HCT116 (cell line): Measurements from ENCODE around the gene GSTT2B. TPM values are rescaled to one million over a fixed set of nuclear protein-coding genes. Genes with fewer than 3 reads are reported as not detected.

Experiments
- ATAC-seq: fragments of 200-7000 bp; cut with Tn5 transposase; 2 replicates; pipeline ENCODE4 v1.9.1; 2020; ENCODE audit warnings: mild to moderate bottlenecking, moderate library complexity
- BruUV-seq: library from RNA; stranded (reverse); fragments of 400-500 nt; replicated peaks from 2 replicates; lab custom pipeline; 2021; lab: Mats Ljungman, UMichigan
- CTCF ChIA-PET: fragments of 300-600 bp; sonication (Branson Sonifier 250); formaldehyde crosslinking; loops from one replicate; lab custom pipeline; 2021; ENCODE audit warnings: antibody characterized with exemption; lab: Charles Lee
- POLR2A ChIA-PET: fragments of 300-600, 350-600 bp; sonication (Branson Sonifier 250); formaldehyde crosslinking; loops from one replicate; lab custom pipeline; 2021; ENCODE audit warnings: antibody characterized with exemption; lab: Charles Lee
- RAD21 ChIA-PET, 2 experiments: fragments of 300-600 bp; sonication (Branson Sonifier 250); formaldehyde crosslinking; loops; one replicate each; lab custom pipeline; 2023; ENCODE audit warnings: low total read pairs in 2 of 2; ENCODE audit not compliant: uncharacterized antibody in 2 of 2, unreplicated experiment in 2 of 2, low non-redundant PET in 1 of 2; lab: Charles Lee
- DNase-seq: peaks from one replicate; pipeline ENCODE4 v3.0.0-alpha.2; 2010; ENCODE audit warnings: low read depth, low spot score
- H2AFZ ChIP-seq: fragments of 200-600 bp; shearing (Covaris generic), sonication (generic); 2 replicates; pipeline ENCODE4 v1.6.1; 2017; ENCODE audit warnings: low read depth, mixed run types, mixed read lengths, antibody characterized with exemption, low read length; ENCODE audit not compliant: poor library complexity, severe bottlenecking
- H3K27ac ChIP-seq: 2 replicates; pipeline ENCODE4 v1.5.1; 2012; ENCODE audit warnings: low read depth, low read length
- H3K27me3 ChIP-seq: fragments of 200-600 bp; sonication (generic); 2 replicates; pipeline ENCODE4 v1.6.1; 2016; ENCODE audit warnings: mixed run types, low read length, mixed read lengths; ENCODE audit not compliant: insufficient read depth
- H3K36me3 ChIP-seq, 2 experiments: fragments of 200-500 bp in 1 of 2; fragments of 200-600 bp in 1 of 2; sonication (Bioruptor generic) in 1 of 2; sonication (generic) in 1 of 2; 2 replicates each; pipeline versions ENCODE4 v1.5.1 to v1.6.1; 2014 to 2016; ENCODE audit warnings: low read length in 2 of 2, inconsistent platforms in 1 of 2, mixed read lengths in 1 of 2, mixed run types in 1 of 2; ENCODE audit not compliant: insufficient read depth in 2 of 2, control insufficient read depth in 1 of 2
- H3K4me1 ChIP-seq, 2 experiments: fragments of 200-600 bp in 1 of 2; sonication (generic) in 1 of 2; 2 replicates each; pipeline versions ENCODE4 v1.5.1 to v1.6.1; 2012 to 2017; ENCODE audit warnings: low read length in 2 of 2, inconsistent platforms in 1 of 2, mild to moderate bottlenecking in 1 of 2, mixed read lengths in 1 of 2, mixed run types in 1 of 2, moderate library complexity in 1 of 2; ENCODE audit not compliant: insufficient read depth in 2 of 2, control insufficient read depth in 1 of 2
- H3K4me2 ChIP-seq: fragments of 200-600 bp; sonication (generic); 2 replicates; pipeline ENCODE4 v1.6.1; 2017; ENCODE audit warnings: mixed run types, low read length, mixed read lengths
- H3K4me3 ChIP-seq, 2 experiments: fragments of 200-600 bp in 1 of 2; sonication (generic) in 1 of 2; replicated peaks in 1 of 2; 2 replicates each; pipeline ENCODE4 v1.5.1; 2011 to 2016; ENCODE audit warnings: low read length in 2 of 2, control low read depth in 1 of 2, low read depth in 1 of 2, mild to moderate bottlenecking in 1 of 2, mixed read lengths in 1 of 2, mixed run types in 1 of 2
- H3K79me2 ChIP-seq: fragments of 200-600 bp; sonication (generic); 2 replicates; pipeline ENCODE4 v1.6.1; 2017; ENCODE audit warnings: mild to moderate bottlenecking, mixed run types, low read length, moderate library complexity, mixed read lengths; ENCODE audit not compliant: insufficient read depth
- H3K9ac ChIP-seq: fragments of 200-600 bp; sonication (generic); 2 replicates; pipeline ENCODE4 v1.6.1; 2016; ENCODE audit warnings: low read length, mixed read lengths
- H3K9me2 ChIP-seq: fragments of 200-600 bp; sonication (generic), shearing (Covaris generic); 2 replicates; pipeline ENCODE4 v1.6.1; 2017; ENCODE audit warnings: mixed run types, mild to moderate bottlenecking, moderate library complexity; ENCODE audit not compliant: insufficient read depth
- H3K9me3 ChIP-seq, 2 experiments: fragments of 200-500 bp in 1 of 2; fragments of 200-600 bp in 1 of 2; sonication (Bioruptor generic) in 1 of 2; sonication (generic) in 1 of 2; 2 replicates each; pipeline ENCODE4 v1.6.1; 2014 to 2017; ENCODE audit warnings: low read length in 2 of 2, mixed read lengths in 2 of 2, inconsistent platforms in 1 of 2, low read depth in 1 of 2, mild to moderate bottlenecking in 1 of 2, mixed run types in 1 of 2, moderate library complexity in 1 of 2; ENCODE audit not compliant: control insufficient read depth in 1 of 2, insufficient read depth in 1 of 2
- H4K20me1 ChIP-seq: fragments of 200-600 bp; sonication (generic), shearing (Covaris generic); 2 replicates; pipeline ENCODE4 v1.6.1; 2017; ENCODE audit warnings: mixed run types, mild to moderate bottlenecking, moderate library complexity; ENCODE audit not compliant: insufficient read depth
- CBX3 ChIP-seq: IDR thresholded peaks from 2 replicates; pipeline ENCODE4 v1.6.1; 2012; ENCODE audit warnings: low read depth
- EGR1 ChIP-seq: IDR thresholded peaks from 2 replicates; pipeline ENCODE4 v1.6.1; 2012; ENCODE audit warnings: low read depth
- EZH2 ChIP-seq: fragments of 200-600 bp; sonication (generic); IDR thresholded peaks from 2 replicates; pipeline ENCODE4 v1.6.1; 2017; ENCODE audit warnings: antibody characterized with exemption, mixed run types
- EZH2phosphoT487 ChIP-seq: fragments of 200-600 bp; IDR thresholded peaks from 2 replicates; pipeline ENCODE4 v1.6.1; 2018; ENCODE audit warnings: antibody characterized with exemption, borderline replicate concordance
- FOSL1 ChIP-seq: IDR thresholded peaks from 2 replicates; pipeline ENCODE4 v1.6.1; 2012; ENCODE audit warnings: low read depth
- JUND ChIP-seq: IDR thresholded peaks from 2 replicates; pipeline ENCODE4 v1.6.1; 2012
- RAD21 ChIP-seq: IDR thresholded peaks from 2 replicates; pipeline ENCODE4 v1.6.1; 2012; ENCODE audit warnings: low read depth, mild to moderate bottlenecking
- SP1 ChIP-seq: IDR thresholded peaks from 2 replicates; pipeline ENCODE4 v1.6.1; 2012; ENCODE audit warnings: low read depth
- SRF ChIP-seq: IDR thresholded peaks from 2 replicates; pipeline ENCODE4 v1.6.1; 2012; ENCODE audit warnings: low read depth
- YY1 ChIP-seq: IDR thresholded peaks from 2 replicates; pipeline ENCODE4 v1.6.1; 2011; ENCODE audit warnings: low read length, low read depth, moderate library complexity, mild to moderate bottlenecking; ENCODE audit not compliant: insufficient replicate concordance; ENCODE audit errors: extremely low read depth
- ZBTB33 ChIP-seq: IDR thresholded peaks from 2 replicates; pipeline ENCODE4 v1.6.1; 2011; ENCODE audit warnings: mild to moderate bottlenecking, low read length, moderate library complexity; ENCODE audit not compliant: insufficient replicate concordance; ENCODE audit errors: extremely low read depth
- ZFX ChIP-seq: fragments of 450-650 bp; IDR thresholded peaks from 2 replicates; pipeline ENCODE4 v1.6.1; 2017
- ZNF274 ChIP-seq: fragments of 200-500 bp; sonication (Bioruptor generic); IDR thresholded peaks from 2 replicates; pipeline ENCODE4 v1.6.1; 2014; ENCODE audit warnings: mild to moderate bottlenecking, low read depth, low read length, inconsistent platforms
- intact Hi-C: fragments of 100-400 bp; cut with micrococcal nuclease; formaldehyde crosslinking; loops from 2 replicates; pipeline ENCODE4 v1.10.0; 2022
- total RNA-seq: library from RNA; stranded (reverse); gene quantifications from one replicate; pipeline ENCODE4 v1.2.1, GENCODE V29; 2021; ENCODE audit not compliant: unreplicated experiment
- TF ChIP-seq, protein P1 (sequence below), 3 experiments: fragments of 200-600 bp in 1 of 3; sonication (generic) in 1 of 3; IDR thresholded peaks in 2 of 3; conservative IDR thresholded peaks in 1 of 3; 2 replicates each; pipeline ENCODE4 v1.5.1; 2012 to 2017; ENCODE audit warnings: low read depth in 2 of 3, low read length in 2 of 3, antibody characterized with exemption in 1 of 3, borderline replicate concordance in 1 of 3, control low read depth in 1 of 3, mild to moderate bottlenecking in 1 of 3, mixed read lengths in 1 of 3, mixed run types in 1 of 3, moderate library complexity in 1 of 3; ENCODE audit not compliant: insufficient read depth in 1 of 3

GSTT2B gene
- total RNA-seq, 1 experiment from 2014 or later, result 14.3 TPM

DNA sequence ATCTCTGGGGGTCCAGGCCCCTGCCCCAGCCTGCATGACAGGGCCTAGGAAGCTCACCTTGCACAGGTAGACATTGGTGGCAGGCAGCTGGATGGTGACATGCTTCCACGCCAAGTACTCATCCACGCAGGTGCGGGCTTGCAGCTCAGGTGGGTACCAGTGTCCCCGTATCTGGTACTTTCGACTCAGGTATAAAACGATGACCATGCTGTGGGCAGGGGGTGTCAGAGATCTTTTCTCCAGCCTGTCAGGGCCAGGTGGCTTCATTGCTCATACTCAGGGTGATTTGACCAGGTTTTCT, 45.9 kb upstream of the GSTT2B start:
- no peak for DNase-seq
- H3K27ac ChIP-seq, result no peak overlapping the region
- POLR2A ChIA-PET, result no interaction called here
- H4K20me1 ChIP-seq, result no peaks in the 10 kb centered on the region
- intact Hi-C loops, result loop anchor here (5.0 kb wide), 1 partner anchor 760 kb away; no protein-coding TSS in a partner anchor
- no peak for ATAC-seq
- no TSS peak for BruUV-seq
- no peak overlapping the region for H3K4me2 ChIP-seq
- H3K36me3 ChIP-seq, result no peaks in the 10 kb centered on the region
- no peaks in the 10 kb centered on the region for H3K9me2 ChIP-seq
- TF ChIP-seq JUND (no peak), ZBTB33 (no peak), YY1 (no peak), ZNF274 (no peak), CBX3 (no peak), EZH2 (no peak), EGR1 (no peak), SRF (no peak), FOSL1 (no peak), EZH2phosphoT487 (no peak), RAD21 (no peak), ZFX (no peak), SP1 (no peak)
- TF ChIP-seq, protein P1, sequence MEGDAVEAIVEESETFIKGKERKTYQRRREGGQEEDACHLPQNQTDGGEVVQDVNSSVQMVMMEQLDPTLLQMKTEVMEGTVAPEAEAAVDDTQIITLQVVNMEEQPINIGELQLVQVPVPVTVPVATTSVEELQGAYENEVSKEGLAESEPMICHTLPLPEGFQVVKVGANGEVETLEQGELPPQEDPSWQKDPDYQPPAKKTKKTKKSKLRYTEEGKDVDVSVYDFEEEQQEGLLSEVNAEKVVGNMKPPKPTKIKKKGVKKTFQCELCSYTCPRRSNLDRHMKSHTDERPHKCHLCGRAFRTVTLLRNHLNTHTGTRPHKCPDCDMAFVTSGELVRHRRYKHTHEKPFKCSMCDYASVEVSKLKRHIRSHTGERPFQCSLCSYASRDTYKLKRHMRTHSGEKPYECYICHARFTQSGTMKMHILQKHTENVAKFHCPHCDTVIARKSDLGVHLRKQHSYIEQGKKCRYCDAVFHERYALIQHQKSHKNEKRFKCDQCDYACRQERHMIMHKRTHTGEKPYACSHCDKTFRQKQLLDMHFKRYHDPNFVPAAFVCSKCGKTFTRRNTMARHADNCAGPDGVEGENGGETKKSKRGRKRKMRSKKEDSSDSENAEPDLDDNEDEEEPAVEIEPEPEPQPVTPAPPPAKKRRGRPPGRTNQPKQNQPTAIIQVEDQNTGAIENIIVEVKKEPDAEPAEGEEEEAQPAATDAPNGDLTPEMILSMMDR (IDR thresholded peaks at IDR 0.05 in 2 of 3, conservative IDR thresholded peaks at IDR 0.05 in 1 of 3; ENCODE audit: borderline replicate concordance in 1 of 3, insufficient read depth in 1 of 3, low read depth in 2 of 3, low read length in 2 of 3), result no peak
- TF ChIP-seq, all 23 proteins: peak for 0
- RAD21 ChIA-PET, result no interaction called here
- Histone ChIP-seq H3K9me3 (no peaks in the 10 kb centered on the region; a peak in 1 of 4 replicates), H3K9ac (no peak overlapping the region), H3K79me2 (peaks cover 6% of the 10 kb centered on the region), H3K4me3 (no peak overlapping the region), H3K4me1 (peaks cover 0 to 6% of the 10 kb centered on the region in 2 experiments; a peak in 2 of 4 replicates), H2AFZ (no peak overlapping the region), H3K27me3 (no peaks in the 10 kb centered on the region)
- CTCF ChIA-PET, result no interaction called here
